ENCODE measurements around the gene MYL4.
A peak's percentile ranks its signal among the peaks of the same experiment; 100 is the strongest.

The MYL4 gene

GRCh38 chr17:47227862-47228261, 18.7 kb downstream of the MYL4 start:
- POLR2A ChIA-PET = no interaction called here
- DNase-seq (ENCODE audit: extremely low spot score) = no peak
- TF ChIP-seq, protein P1, sequence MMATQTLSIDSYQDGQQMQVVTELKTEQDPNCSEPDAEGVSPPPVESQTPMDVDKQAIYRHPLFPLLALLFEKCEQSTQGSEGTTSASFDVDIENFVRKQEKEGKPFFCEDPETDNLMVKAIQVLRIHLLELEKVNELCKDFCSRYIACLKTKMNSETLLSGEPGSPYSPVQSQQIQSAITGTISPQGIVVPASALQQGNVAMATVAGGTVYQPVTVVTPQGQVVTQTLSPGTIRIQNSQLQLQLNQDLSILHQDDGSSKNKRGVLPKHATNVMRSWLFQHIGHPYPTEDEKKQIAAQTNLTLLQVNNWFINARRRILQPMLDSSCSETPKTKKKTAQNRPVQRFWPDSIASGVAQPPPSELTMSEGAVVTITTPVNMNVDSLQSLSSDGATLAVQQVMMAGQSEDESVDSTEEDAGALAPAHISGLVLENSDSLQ (IDR thresholded peaks at IDR 0.05) = no peak
- no peak for TF ChIP-seq LEF1 (IDR thresholded peaks at IDR 0.05; ENCODE audit: borderline replicate concordance)
- no peak for TF ChIP-seq CTBP1 (IDR thresholded peaks at IDR 0.05; ENCODE audit: borderline replicate concordance)
- no peak for TF ChIP-seq SUZ12 (IDR thresholded peaks at IDR 0.05)
- no peak for TF ChIP-seq FOXK2 (IDR thresholded peaks at IDR 0.05)
- TF ChIP-seq NFRKB (IDR thresholded peaks at IDR 0.05) = no peak
- no peak for TF ChIP-seq ZNF384 (IDR thresholded peaks at IDR 0.05)
- TF ChIP-seq FOXM1 (IDR thresholded peaks at IDR 0.05; ENCODE audit: borderline replicate concordance) = no peak
- no peak for TF ChIP-seq TARDBP (IDR thresholded peaks at IDR 0.05)
- no peak for TF ChIP-seq SP1 (IDR thresholded peaks at IDR 0.05)
- TF ChIP-seq FOXA1 (IDR thresholded peaks at IDR 0.05) = no peak
- CTCF ChIA-PET = no interaction called here

DNA sequence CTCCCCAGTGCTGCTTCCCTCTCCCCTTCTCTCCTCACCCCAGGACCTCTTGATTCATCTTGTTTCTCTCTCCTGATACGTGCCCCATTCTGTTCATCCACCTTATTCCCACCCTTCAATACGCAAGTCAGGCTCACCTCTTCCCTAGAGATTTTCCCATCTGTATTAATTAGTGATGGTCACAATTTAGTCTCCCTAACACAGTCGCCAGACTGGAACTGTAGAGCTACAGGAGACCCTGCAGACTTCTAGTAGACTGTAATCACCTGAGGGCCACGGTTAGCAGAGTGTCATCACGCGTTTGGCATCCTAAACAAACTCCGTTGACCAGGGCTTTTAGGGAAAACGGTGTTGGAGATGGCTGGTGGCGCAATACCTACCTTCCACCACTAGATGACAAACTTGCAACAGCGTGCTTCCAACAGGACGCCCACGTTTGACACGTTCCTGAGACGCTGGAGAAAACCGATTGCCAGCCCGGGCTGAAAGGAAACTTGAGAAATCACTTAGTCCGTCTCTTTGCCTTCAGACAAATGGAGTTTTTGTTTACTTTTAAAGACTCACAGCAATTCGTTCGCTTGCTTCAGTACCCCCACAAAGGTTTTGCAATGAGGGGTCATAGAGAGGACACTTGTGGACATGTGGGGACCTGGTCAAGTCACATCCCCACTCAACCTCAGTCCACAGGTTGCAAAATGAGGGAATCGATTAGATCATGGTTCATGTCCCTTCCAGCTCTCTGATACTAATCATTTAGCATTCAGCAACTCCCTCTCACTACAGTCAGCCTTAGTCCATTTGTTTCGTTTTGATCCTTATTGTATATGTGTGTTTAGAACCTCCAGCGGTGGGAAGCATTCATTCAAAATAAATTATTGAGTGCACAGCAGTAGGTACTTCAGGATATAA, 20.6 kb downstream of the MYL4 start:
- TF ChIP-seq NFRKB (IDR thresholded peaks at IDR 0.05) (no peak), CTBP1 (IDR thresholded peaks at IDR 0.05; ENCODE audit: borderline replicate concordance) (0 out of 2 replicates have a peak, but pooled peaks have one; percentile 26), TARDBP (IDR thresholded peaks at IDR 0.05) (0 out of 2 replicates have a peak, but pooled peaks have one; percentile 16), L3MBTL2 (conservative IDR thresholded peaks at IDR 0.05) (peak; percentile 75)
- peak; percentile 89 for DNase-seq (ENCODE audit: extremely low spot score)
- CTCF ChIA-PET = interaction anchor here (0.6 to 2.1 kb wide), 5 partner anchors 11 to 978 kb away, joined by 3 to 18 read pairs (median 3); no protein-coding TSS in a partner anchor
- POLR2A ChIA-PET = no interaction called here

DNA sequence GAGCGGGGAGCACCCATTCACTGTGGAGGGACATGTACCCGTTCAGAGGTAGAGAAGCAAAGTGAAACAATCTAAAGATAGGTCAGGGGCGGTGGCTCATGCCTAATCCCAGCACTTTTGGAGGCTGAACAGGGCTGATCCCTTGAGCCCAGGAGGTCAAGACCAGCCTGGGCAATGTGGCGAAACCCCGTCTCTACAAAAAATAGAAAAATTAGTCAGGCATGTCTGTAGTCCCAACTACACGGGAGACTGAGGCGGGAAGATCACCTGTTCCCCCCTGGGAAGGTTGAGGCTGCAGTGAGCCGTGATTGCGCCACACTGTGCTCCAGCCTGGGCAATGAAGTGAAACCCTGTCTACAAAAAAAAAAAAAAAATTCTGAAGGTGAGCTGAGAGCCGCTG, 21.7 kb downstream of the MYL4 start:
- no peak for DNase-seq (ENCODE audit: extremely low spot score)
- ChIA-PET POLR2A (no interaction called here), CTCF (interaction anchor here (0.6 to 2.1 kb wide), 3 partner anchors 82 to 85 kb away, joined by 4 to 18 read pairs (median 8); no protein-coding TSS in a partner anchor)
- no peak for TF ChIP-seq ZNF384 (IDR thresholded peaks at IDR 0.05)
- no peak for TF ChIP-seq TARDBP (IDR thresholded peaks at IDR 0.05)
- TF ChIP-seq, protein P1 (IDR thresholded peaks at IDR 0.05) = no peak

DNA sequence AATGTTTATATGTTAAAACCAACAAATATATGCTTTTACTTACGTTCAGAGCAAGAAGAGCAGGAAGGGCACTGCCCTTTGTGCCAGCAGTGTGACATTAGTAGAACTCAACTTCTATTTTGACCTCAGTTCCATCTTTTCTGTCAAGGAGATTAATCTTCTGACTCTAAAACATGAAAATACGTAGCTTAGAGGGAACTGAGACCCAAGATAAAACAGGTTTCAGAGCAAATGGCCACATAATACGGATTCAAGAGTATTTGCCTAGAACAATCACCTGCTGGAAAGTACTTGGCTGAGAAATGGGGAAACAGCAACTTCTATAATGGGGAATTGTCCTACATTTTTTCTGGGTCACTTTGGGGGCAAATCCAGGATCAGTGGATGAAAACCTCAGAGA, 22.2 kb downstream of the MYL4 start:
- CTCF ChIA-PET = interaction anchor here (0.6 kb wide), 1 partner anchor 85 kb away, joined by 4 read pairs; no protein-coding TSS in a partner anchor
- POLR2A ChIA-PET = no interaction called here
- DNase-seq (ENCODE audit: extremely low spot score) = no peak
- no peak for TF ChIP-seq FOXK2 (IDR thresholded peaks at IDR 0.05)
- no peak for TF ChIP-seq SUZ12 (IDR thresholded peaks at IDR 0.05)
- no peak for TF ChIP-seq CTBP1 (IDR thresholded peaks at IDR 0.05; ENCODE audit: borderline replicate concordance)
- TF ChIP-seq LEF1 (IDR thresholded peaks at IDR 0.05; ENCODE audit: borderline replicate concordance) = no peak
- no peak for TF ChIP-seq HDGF (IDR thresholded peaks at IDR 0.05; ENCODE audit: borderline replicate concordance)
- TF ChIP-seq, protein P1 (IDR thresholded peaks at IDR 0.05) = no peak
- no peak for TF ChIP-seq ZNF384 (IDR thresholded peaks at IDR 0.05)
- no peak for TF ChIP-seq ELF4 (IDR thresholded peaks at IDR 0.05)
- no peak for TF ChIP-seq FOXM1 (IDR thresholded peaks at IDR 0.05; ENCODE audit: borderline replicate concordance)
- no peak for TF ChIP-seq ARNT (IDR thresholded peaks at IDR 0.05)
- no peak for TF ChIP-seq NFRKB (IDR thresholded peaks at IDR 0.05)
- no peak for TF ChIP-seq TARDBP (IDR thresholded peaks at IDR 0.05)
- TF ChIP-seq FOXA1 (IDR thresholded peaks at IDR 0.05) = no peak
- TF ChIP-seq BHLHE40 (IDR thresholded peaks at IDR 0.05; ENCODE audit: borderline replicate concordance) = no peak

DNA sequence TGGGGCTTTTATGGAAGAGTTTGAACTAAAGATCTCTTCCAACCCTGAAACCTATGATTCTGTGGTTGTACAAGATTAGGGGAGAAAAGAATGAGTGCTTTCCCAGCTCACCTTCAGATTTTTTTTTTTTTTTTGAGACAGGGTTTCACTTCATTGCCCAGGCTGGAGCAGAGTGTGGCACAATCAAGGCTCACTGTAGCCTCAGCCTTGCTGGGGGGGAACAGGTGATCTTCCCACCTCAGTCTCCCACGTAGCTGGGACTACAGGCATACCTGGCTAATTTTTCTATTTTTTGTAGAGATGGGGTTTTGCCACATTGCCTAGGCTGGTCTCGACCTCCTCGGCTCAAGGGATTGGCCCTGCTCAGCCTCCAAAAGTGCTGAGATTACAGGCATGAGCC, 22.7 kb downstream of the MYL4 start:
- TF ChIP-seq FOXK2 (IDR thresholded peaks at IDR 0.05) (no peak), NFRKB (IDR thresholded peaks at IDR 0.05) (no peak), ZNF384 (IDR thresholded peaks at IDR 0.05) (no peak), FOXA1 (IDR thresholded peaks at IDR 0.05) (no peak), ELF4 (IDR thresholded peaks at IDR 0.05) (no peak), LEF1 (IDR thresholded peaks at IDR 0.05; ENCODE audit: borderline replicate concordance) (no peak), SP1 (IDR thresholded peaks at IDR 0.05) (no peak), L3MBTL2 (conservative IDR thresholded peaks at IDR 0.05) (no peak), ARNT (IDR thresholded peaks at IDR 0.05) (no peak), FOXM1 (IDR thresholded peaks at IDR 0.05; ENCODE audit: borderline replicate concordance) (no peak), TARDBP (IDR thresholded peaks at IDR 0.05) (no peak), CTBP1 (IDR thresholded peaks at IDR 0.05; ENCODE audit: borderline replicate concordance) (no peak), HDGF (IDR thresholded peaks at IDR 0.05; ENCODE audit: borderline replicate concordance) (no peak), SUZ12 (IDR thresholded peaks at IDR 0.05) (no peak), BHLHE40 (IDR thresholded peaks at IDR 0.05; ENCODE audit: borderline replicate concordance) (no peak)
- TF ChIP-seq, protein P1 (IDR thresholded peaks at IDR 0.05) = no peak
- POLR2A ChIA-PET = no interaction called here
- no peak for DNase-seq (ENCODE audit: extremely low spot score)
- CTCF ChIA-PET = no interaction called here

Data from HEK293T (cell line).